WTC11 (cell line): Measurements from ENCODE around the gene GPBP1L1.

Experiments
- ETV6 ChIP-seq: sonication (generic); formaldehyde crosslinking; IDR thresholded peaks from 2 replicates; pipeline ENCODE4 v1.8.1; 2022; ENCODE audit warnings: mild to moderate bottlenecking, missing genetic modification reagents
- GRHL2 ChIP-seq: fragments of 250-450 bp; sonication (Bioruptor Pico); IDR thresholded peaks from 2 replicates; pipeline ENCODE4 v1.8.0; 2022; ENCODE audit warnings: mild to moderate bottlenecking, moderate library complexity; ENCODE audit not compliant: insufficient replicate concordance, severe bottlenecking
- KAT7 ChIP-seq: sonication (generic); formaldehyde crosslinking; IDR thresholded peaks from 2 replicates; pipeline ENCODE4 v1.8.1; 2023; ENCODE audit warnings: missing genetic modification reagents, mild to moderate bottlenecking, borderline replicate concordance
- NR2C2 ChIP-seq: sonication (generic); formaldehyde crosslinking; IDR thresholded peaks from 2 replicates; pipeline ENCODE4 v1.8.0; 2022; ENCODE audit warnings: mild to moderate bottlenecking, missing genetic modification reagents
- RELA ChIP-seq: sonication (generic); formaldehyde crosslinking; IDR thresholded peaks from 2 replicates; pipeline ENCODE4 v1.8.1; 2022; ENCODE audit warnings: missing genetic modification reagents, mild to moderate bottlenecking, borderline replicate concordance
- RORB ChIP-seq: fragments of 250-450 bp; sonication (Bioruptor Pico); IDR thresholded peaks from 2 replicates; pipeline ENCODE4 v1.9.0; 2021; ENCODE audit warnings: mild to moderate bottlenecking
- SP1 ChIP-seq: sonication (generic); formaldehyde crosslinking; conservative IDR thresholded peaks from 2 replicates; pipeline ENCODE4 v1.8.1; 2022; ENCODE audit warnings: missing genetic modification reagents
- TF ChIP-seq, protein P1 (sequence below): sonication (generic); formaldehyde crosslinking; conservative IDR thresholded peaks from 2 replicates; pipeline ENCODE4 v1.8.1; 2022; ENCODE audit warnings: mild to moderate bottlenecking, missing genetic modification reagents
- TF ChIP-seq, protein P2 (sequence below): fragments of 200-600 bp; IDR thresholded peaks from 2 replicates; pipeline ENCODE4 v1.8.0; 2022; ENCODE audit warnings: antibody characterized with exemption

DNA sequence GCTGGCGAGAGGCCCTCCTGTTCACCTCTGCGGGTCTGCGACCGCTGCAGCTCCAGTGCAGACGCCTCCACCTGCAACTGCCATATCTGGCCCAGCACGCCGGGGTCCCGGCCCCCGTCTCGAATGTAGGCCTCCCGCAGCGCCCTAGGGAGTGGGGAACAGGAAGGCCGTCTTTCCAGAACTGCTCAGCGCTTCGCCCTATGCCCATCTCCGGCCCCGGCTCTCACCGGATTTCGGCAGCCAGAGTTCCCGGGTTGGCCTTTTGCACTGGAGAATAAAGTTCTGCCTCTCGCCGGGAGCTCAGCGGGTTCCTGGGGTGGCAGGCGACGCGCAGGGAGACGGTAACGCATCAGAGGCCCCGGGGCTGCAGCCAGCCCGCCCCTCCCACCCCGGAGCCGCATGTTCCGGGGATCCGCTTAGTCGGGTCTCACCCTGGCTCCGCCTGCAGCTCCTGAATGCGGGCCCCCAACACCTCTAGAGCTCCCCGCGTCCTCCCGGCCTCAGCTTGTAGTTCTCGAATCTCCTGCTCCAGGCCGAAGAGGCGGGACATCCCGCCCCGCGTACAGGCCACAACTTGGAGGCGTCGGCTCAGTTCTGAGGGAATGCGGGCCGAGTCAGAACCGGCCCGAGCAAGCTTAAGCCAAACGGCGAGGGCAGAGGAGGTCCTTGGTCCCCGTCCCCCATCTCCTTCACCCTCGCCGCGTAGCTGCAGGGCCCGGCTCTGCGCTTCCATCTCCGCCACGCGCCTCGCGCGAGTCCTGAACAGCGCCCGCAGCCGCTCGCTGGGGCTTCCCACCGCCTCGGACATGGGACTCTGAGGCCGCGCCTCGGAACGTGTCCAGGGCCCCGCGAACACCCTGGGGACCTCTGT is 63.6 kb downstream of the GPBP1L1 start:
- TF ChIP-seq RELA (CRISPR knock-in tag) (no peak), ETV6 (CRISPR knock-in tag) (no peak), GRHL2 (CRISPR knock-in tag) (no peak), NR2C2 (CRISPR knock-in tag) (no peak), RORB (CRISPR knock-in tag) (no peak), KAT7 (no peak), SP1 (no peak)
- TF ChIP-seq, protein P1, sequence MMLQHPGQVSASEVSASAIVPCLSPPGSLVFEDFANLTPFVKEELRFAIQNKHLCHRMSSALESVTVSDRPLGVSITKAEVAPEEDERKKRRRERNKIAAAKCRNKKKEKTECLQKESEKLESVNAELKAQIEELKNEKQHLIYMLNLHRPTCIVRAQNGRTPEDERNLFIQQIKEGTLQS (CRISPR knock-in tag), result no peak
- TF ChIP-seq, protein P2, sequence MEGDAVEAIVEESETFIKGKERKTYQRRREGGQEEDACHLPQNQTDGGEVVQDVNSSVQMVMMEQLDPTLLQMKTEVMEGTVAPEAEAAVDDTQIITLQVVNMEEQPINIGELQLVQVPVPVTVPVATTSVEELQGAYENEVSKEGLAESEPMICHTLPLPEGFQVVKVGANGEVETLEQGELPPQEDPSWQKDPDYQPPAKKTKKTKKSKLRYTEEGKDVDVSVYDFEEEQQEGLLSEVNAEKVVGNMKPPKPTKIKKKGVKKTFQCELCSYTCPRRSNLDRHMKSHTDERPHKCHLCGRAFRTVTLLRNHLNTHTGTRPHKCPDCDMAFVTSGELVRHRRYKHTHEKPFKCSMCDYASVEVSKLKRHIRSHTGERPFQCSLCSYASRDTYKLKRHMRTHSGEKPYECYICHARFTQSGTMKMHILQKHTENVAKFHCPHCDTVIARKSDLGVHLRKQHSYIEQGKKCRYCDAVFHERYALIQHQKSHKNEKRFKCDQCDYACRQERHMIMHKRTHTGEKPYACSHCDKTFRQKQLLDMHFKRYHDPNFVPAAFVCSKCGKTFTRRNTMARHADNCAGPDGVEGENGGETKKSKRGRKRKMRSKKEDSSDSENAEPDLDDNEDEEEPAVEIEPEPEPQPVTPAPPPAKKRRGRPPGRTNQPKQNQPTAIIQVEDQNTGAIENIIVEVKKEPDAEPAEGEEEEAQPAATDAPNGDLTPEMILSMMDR, result no peak
